ENCODE measurements around the gene REXO2.
A peak's percentile ranks its signal among the peaks of the same experiment; 100 is the strongest.

Gene REXO2

DNA sequence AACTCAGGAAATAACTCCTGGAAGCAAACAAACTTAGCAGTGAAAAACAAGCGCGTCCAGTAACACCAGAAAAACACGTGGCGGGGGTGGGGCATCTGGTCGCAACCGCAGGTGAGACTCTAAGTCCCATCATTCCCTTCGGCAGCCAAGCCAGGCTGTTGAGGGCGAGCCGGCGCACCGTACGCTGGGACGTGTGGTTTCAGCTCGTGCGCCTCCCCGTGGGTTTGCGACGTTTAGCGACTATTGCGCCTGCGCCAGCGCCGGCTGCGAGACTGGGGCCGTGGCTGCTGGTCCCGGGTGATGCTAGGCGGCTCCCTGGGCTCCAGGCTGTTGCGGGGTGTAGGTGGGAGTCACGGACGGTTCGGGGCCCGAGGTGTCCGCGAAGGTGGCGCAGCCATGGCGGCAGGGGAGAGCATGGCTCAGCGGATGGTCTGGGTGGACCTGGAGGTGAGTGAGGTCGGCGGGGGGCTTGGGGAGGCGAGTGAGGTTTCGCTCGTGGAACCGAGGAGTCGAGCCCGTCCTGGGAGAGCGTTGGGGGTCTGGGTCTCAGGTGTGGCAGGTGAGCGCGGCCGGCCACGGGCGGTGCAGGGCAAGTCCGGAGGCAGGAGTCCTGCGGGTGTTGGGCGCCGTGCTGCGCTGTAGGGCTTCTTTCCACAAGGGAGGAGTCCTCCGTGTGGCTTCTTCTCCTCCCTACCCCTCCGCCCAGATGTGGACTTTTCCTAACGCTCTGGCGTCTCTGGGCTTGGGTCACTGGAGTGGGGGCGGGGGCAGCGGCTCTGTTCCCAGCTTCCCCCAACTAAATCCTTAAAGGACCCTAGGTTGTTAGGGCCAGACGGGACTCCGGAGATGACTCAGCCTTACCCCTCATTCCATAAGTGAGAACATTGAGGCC is at the start of gene REXO2:
Gene REXO2, plus strand, starts transcription at position 239 of the 892 bp plus-strand sequence. Its CDS starts 62 bp downstream, at position 301.
- DNase-seq: peak; percentile 99

GRCh38 chr11:114392735-114393667 is 46.3 kb upstream of the REXO2 start:
- no peak for DNase-seq

DNA sequence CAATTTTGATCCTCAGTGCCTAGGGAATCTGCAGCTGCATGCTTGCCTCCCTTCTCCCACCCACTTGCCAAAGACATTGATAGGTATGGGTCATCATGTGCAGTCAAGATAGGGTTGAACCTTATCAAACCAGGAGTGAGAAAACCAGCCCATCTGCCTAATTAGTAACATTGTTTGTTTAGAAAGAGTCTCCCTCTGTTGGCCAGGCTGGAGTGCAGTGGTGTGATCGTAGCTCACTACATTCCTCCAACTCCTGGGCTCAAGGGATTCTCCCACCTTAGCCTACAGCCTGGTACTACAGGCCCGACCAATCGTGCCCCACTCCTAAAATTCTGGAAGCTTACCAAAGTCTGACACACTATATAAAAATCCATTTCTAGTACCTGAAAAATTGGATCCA is 43.5 kb upstream of the REXO2 start:
- peak; percentile 17 for DNase-seq

- DNase-seq: no peak
Measured at GRCh38 chr11:114396916-114397315, 42.4 kb upstream of the REXO2 start.

GRCh38 chr11:114397349-114397982 is 41.8 kb upstream of the REXO2 start:
- DNase-seq: no peak

DNA sequence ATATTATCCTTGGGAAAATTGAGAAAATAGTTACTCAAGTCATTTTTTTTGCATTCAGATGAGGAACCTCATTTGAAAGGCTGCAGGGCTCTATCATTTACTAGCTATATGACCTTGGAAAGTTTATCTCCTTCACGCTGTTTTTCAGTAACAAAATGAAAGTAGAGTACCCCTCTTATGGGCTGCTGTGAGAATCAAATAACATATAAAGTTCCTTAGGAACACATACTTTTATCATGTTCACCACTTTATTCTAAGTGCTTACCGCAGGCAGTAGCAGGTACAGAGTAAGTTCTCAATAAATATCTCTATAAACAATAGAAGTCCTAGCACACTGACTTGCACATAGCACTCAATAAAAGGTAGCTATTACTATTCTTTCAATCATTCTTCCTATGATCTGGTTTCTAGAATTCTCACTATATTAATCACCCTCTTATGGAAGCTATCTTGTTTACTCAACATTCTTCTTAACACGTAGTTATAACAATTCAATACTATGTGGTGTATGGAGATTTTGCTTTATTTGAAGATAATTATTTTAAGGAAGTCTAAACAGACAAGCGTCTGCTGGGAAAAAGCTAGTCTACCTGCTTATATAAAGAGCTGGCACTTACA is 40.9 kb upstream of the REXO2 start:
- DNase-seq: no peak

- DNase-seq: peak; percentile 62
Measured at GRCh38 chr11:114399490-114400215, 39.6 kb upstream of the REXO2 start.

- DNase-seq: peak; percentile 99
Measured at GRCh38 chr11:114400216-114400914, 38.9 kb upstream of the REXO2 start, which contains the start of the genes C11orf71 and RBM7. TSS of gene C11orf71 (minus strand) at chr11:114400511. CDS start at chr11:114400331, 180 bp downstream. TSS of gene RBM7 (plus strand) at chr11:114400666. CDS start at chr11:114400672, 6 bp downstream.

DNA sequence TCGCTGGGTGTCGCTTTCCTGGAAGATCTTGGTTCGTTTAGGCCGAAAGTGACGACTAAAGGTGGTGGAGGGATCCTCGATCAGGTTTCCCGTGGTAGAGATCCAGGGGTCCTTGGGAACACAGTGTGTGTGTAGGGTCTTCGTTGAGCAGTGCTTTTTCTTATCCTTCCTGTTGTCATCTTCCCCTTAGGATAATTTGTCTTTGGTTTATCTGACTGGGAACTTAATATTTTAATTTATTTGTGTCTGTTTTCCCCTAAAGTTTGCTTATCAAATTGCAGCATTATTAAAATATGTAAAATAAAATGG is 38.4 kb upstream of the REXO2 start:
- no peak for DNase-seq

DNA sequence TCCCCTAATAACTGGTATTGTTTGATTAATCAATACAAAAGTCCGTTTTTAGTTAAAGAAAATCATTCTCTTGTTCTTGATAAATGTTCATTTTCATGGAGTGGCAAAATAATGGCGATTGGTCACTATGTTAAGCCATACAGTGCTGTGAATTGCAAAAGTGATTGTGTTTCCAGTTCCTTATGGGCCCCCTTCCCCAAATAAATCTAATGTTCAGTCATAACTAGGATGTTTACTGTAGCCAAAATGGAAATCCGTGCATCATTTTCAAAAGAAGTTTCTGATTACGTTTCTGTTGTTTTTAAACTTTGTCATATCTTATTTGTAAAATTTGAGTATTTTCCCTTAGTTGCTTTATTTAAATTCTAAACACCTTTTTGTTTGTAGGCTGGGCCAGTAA is 38.0 kb upstream of the REXO2 start:
- no peak for DNase-seq

DNA sequence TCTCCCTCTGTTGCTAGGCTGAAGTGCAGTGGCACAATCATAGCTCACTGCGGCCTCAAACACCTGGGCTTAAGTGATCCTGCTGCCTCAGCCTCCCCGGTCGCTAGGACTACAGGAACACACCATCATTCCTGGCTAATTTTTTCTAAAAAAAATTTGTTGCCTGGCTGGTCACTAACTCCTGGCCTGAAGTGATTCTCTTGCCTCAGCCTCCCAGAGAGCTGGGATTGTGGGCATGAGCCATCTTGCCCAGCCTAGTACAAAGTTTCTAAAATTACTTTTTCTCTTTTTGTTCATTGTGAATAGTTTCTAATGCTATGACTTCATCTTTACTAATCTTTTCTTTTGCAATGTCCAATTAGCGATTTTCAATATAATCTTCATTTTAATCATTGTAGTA is 26.3 kb upstream of the REXO2 start:
- no peak for DNase-seq

GRCh38 chr11:114413958-114414357 is 25.3 kb upstream of the REXO2 start:
- DNase-seq: no peak

DNA sequence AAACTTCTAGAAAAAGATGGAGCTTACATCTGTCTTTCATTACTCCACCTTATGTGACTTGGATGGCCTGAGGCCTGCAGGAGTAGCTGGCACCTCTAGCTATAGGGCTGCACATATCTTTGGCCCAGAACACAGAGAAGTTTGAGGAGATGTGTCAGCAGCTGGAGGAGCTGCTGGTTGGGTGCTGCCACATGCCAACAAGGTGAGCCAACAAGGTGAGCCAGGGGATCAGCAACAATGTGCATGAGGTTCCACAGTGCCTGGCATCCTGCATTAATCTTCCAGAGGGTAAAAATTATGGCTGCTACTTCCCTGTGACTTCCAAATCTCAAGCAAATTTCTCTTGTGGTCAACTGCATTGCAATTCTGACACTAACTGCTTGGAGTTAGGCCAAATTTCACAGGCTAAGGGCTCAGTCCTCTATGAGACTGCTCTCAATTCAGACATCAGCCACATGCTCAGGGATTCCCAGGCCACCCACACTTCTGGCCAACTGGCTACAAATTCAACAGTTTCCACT is 22.8 kb upstream of the REXO2 start:
- DNase-seq: no peak

- no peak for DNase-seq
Measured at GRCh38 chr11:114426280-114426679, 13.0 kb upstream of the REXO2 start.

GRCh38 chr11:114430290-114430689 is 9.0 kb upstream of the REXO2 start:
- no peak for DNase-seq

DNA sequence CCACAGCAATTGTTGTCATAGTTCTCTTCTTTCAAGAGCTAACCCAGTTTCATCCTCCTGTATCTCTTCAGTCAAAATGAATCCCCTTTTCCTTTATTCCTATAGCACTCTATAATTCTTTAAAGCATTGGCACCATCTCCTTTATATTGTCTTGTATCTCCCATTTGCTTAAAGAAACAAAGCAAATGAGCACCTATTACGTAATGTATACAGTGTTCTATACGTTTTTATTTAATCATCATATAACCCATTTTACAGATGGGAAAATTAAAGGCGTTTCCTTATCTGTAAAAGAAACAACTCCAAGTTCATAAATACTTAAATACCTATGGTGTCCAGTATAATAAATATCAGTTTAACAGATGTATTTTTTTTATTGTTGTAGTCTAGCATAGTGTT is 6.4 kb upstream of the REXO2 start:
- DNase-seq: no peak

DNA sequence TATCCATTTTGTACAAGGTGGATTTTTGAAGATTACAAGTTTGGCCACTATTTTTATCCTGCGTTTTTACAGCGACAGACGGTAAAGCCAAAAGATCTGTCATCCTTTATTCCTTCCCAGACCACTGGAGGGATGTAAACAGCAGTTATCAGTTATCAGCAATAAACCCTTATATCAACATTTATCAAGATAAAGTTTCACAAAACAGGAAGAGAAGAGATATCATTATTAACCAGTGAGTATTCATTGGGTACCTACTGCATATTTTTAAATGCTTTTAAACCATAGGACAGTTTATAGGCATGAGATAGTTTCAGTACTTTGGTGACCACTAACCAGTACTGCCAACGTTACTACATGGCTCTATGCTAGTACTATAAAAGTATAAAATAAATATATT is 5.9 kb upstream of the REXO2 start:
- no peak for DNase-seq

GRCh38 chr11:114438303-114438702 is 964 bp upstream of the REXO2 start:
- no peak for DNase-seq

DNA sequence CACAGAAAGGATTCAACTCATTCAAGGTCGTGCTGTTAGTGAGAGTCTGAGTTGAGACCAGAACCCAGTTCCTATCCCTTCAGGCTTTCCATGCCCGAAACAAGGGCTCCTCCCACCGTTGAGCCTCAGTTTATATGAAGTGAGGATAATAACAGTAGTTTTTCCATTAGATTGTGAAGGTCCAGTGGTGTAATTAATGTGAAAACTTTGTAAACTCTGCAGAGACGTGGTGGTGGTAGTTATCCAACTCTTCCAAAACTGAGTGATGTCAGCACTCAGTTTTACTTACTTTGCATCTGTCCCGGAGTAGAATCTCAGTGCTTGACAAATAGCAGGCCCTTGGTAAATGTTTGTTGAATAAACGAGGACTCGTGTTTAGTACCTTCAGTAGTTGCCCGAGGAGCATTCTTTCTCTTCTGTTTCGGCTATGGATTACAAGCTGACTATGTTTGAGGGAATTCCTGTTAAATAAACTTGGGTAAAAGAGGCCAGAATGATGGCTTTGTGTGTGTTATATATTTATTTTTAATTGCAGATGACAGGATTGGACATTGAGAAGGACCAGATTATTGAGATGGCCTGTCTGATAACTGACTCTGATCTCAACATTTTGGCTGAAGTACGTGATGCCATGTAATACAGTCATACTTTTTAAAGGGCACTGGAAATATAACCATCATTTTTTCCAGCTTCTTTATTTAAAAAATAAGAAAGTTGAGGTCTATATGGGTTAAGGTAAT is 1.0 kb downstream of the REXO2 start:
- DNase-seq: peak; percentile 33

Measured in RPMI8226 (cell line).